H9 (cell line): ENCODE results near the gene ERFE. TPM values are rescaled to one million over a fixed set of nuclear protein-coding genes. Genes with fewer than 3 reads are reported as not detected.

Experiments
- DNase-seq: peaks from one replicate; pipeline ENCODE4 v3.0.0-alpha.2; 2017
- H2AFZ ChIP-seq: one replicate; pipeline ENCODE4 v1.6.1; 2013; ENCODE audit warnings: mild to moderate bottlenecking, low read length, control low read depth, moderate library complexity
- H2AK5ac ChIP-seq: 2 replicates; pipeline ENCODE4 v1.6.1; 2013; ENCODE audit warnings: low read length, control low read depth, mixed read lengths; ENCODE audit not compliant: insufficient read length
- H2BK120ac ChIP-seq: one replicate; pipeline ENCODE4 v1.6.1; 2013; ENCODE audit warnings: low read depth, mild to moderate bottlenecking, low read length, control low read depth, inconsistent platforms; ENCODE audit not compliant: poor library complexity, severe bottlenecking
- H2BK12ac ChIP-seq: 2 replicates; pipeline ENCODE4 v1.6.1; 2013; ENCODE audit warnings: low read length, control low read depth, mixed read lengths, low read depth; ENCODE audit not compliant: insufficient read length
- H2BK15ac ChIP-seq: 2 replicates; pipeline ENCODE4 v1.6.1; 2013; ENCODE audit warnings: low read depth, low read length, control low read depth
- H2BK20ac ChIP-seq: one replicate; pipeline ENCODE4 v1.6.1; 2013; ENCODE audit warnings: low read depth, mild to moderate bottlenecking, low read length, control low read depth, inconsistent platforms; ENCODE audit not compliant: poor library complexity, severe bottlenecking
- H2BK5ac ChIP-seq: 2 replicates; pipeline ENCODE4 v1.6.1; 2013; ENCODE audit warnings: low read length, control low read depth, mixed read lengths; ENCODE audit not compliant: insufficient read length
- H3K14ac ChIP-seq: 2 replicates; pipeline ENCODE4 v1.6.1; 2013; ENCODE audit warnings: low read length, control low read depth; ENCODE audit not compliant: insufficient read depth
- H3K18ac ChIP-seq: 2 replicates; pipeline ENCODE4 v1.6.1; 2013; ENCODE audit warnings: low read depth, mild to moderate bottlenecking, mixed read lengths, low read length, control low read depth; ENCODE audit not compliant: insufficient read length
- H3K23ac ChIP-seq: 2 replicates; pipeline ENCODE4 v1.6.1; 2013; ENCODE audit warnings: low read length, control low read depth, mixed read lengths, low read depth; ENCODE audit not compliant: insufficient read length
- H3K23me2 ChIP-seq: 2 replicates; pipeline ENCODE4 v1.6.1; 2013; ENCODE audit warnings: low read depth, mild to moderate bottlenecking, mixed read lengths, low read length, control low read depth; ENCODE audit not compliant: insufficient read length, poor library complexity, severe bottlenecking
- H3K27ac ChIP-seq: 2 replicates; pipeline ENCODE4 v1.5.1; 2013; ENCODE audit warnings: low read length, control low read depth, mixed read lengths, low read depth; ENCODE audit not compliant: insufficient read length
- H3K27me3 ChIP-seq: 2 replicates; pipeline ENCODE4 v1.6.1; 2013; ENCODE audit warnings: low read length, control low read depth, inconsistent platforms; ENCODE audit not compliant: insufficient read depth
- H3K4ac ChIP-seq: 2 replicates; pipeline ENCODE4 v1.6.1; 2013; ENCODE audit warnings: low read depth, mild to moderate bottlenecking, control low read depth, inconsistent platforms, low read length, moderate library complexity
- H3K4me1 ChIP-seq: 2 replicates; pipeline ENCODE4 v1.6.1; 2013; ENCODE audit warnings: low read length, control low read depth, inconsistent platforms; ENCODE audit not compliant: insufficient read depth
- H3K4me2 ChIP-seq: 2 replicates; pipeline ENCODE4 v1.6.1; 2013; ENCODE audit warnings: low read length, control low read depth, mixed read lengths; ENCODE audit not compliant: insufficient read length, insufficient read depth
- H3K56ac ChIP-seq: 2 replicates; pipeline ENCODE4 v1.6.1; 2013; ENCODE audit warnings: low read depth, mild to moderate bottlenecking, mixed read lengths, low read length, control low read depth; ENCODE audit not compliant: insufficient read length
- H3K79me1 ChIP-seq: 2 replicates; pipeline ENCODE4 v1.6.1; 2013; ENCODE audit warnings: low read depth, mild to moderate bottlenecking, moderate library complexity, low read length, control low read depth, inconsistent platforms; ENCODE audit not compliant: insufficient read depth, poor library complexity, severe bottlenecking
- H3K79me2 ChIP-seq: 2 replicates; pipeline ENCODE4 v1.6.1; 2013; ENCODE audit warnings: low read length, control low read depth, inconsistent platforms; ENCODE audit not compliant: insufficient read depth
- H3K9ac ChIP-seq: 2 replicates; pipeline ENCODE4 v1.6.1; 2013; ENCODE audit warnings: low read length, control low read depth, mixed read lengths; ENCODE audit not compliant: insufficient read length; ENCODE audit errors: extremely low read depth
- H3K9me3 ChIP-seq: one replicate; pipeline ENCODE4 v1.6.1; 2013; ENCODE audit warnings: low read depth, low read length, inconsistent platforms; ENCODE audit not compliant: control insufficient read depth
- H3T11ph ChIP-seq: one replicate; pipeline ENCODE4 v1.6.1; 2013; ENCODE audit warnings: mild to moderate bottlenecking, low read length, control low read depth, inconsistent platforms
- H4K20me1 ChIP-seq: one replicate; pipeline ENCODE4 v1.6.1; 2013; ENCODE audit not compliant: control insufficient read depth, insufficient read length, insufficient read depth
- H4K5ac ChIP-seq: 2 replicates; pipeline ENCODE4 v1.6.1; 2013; ENCODE audit warnings: low read depth, mild to moderate bottlenecking, mixed read lengths, low read length, control low read depth; ENCODE audit not compliant: insufficient read length
- H4K8ac ChIP-seq: replicated peaks from 2 replicates; pipeline ENCODE4 v1.6.1; 2013; ENCODE audit warnings: low read length, control low read depth, mixed read lengths, low read depth; ENCODE audit not compliant: insufficient read length
- H4K91ac ChIP-seq: 2 replicates; pipeline ENCODE4 v1.6.1; 2013; ENCODE audit warnings: low read depth, mild to moderate bottlenecking, moderate library complexity, mixed read lengths, low read length, control low read depth; ENCODE audit not compliant: insufficient read length
- H3K27ac Mint-ChIP-seq, 3 experiments: 2 replicates in 2 of 3; 3 replicates in 1 of 3; pipeline ENCODE4 v1.8.0; 2020 to 2021; ENCODE audit warnings: mixed read lengths in 3 of 3, mild to moderate bottlenecking in 1 of 3, moderate library complexity in 1 of 3
- H3K27me3 Mint-ChIP-seq: 2 replicates; pipeline ENCODE4 v1.8.0; 2021; ENCODE audit warnings: low read depth, mild to moderate bottlenecking, moderate library complexity, mixed read lengths
- H3K36me3 Mint-ChIP-seq, 3 experiments: 2 replicates in 2 of 3; 3 replicates in 1 of 3; pipeline ENCODE4 v1.8.0; 2020 to 2021; ENCODE audit warnings: low read depth in 3 of 3, mixed read lengths in 3 of 3; ENCODE audit not compliant: insufficient read depth in 1 of 3
- H3K4me1 Mint-ChIP-seq, 2 experiments: 2 replicates each; pipeline ENCODE4 v1.8.0; 2020; ENCODE audit warnings: mixed read lengths in 2 of 2
- H3K4me3 Mint-ChIP-seq, 2 experiments: 2 replicates in 1 of 2; 3 replicates in 1 of 2; pipeline ENCODE4 v1.8.0; 2020 to 2021; ENCODE audit warnings: mild to moderate bottlenecking in 2 of 2, mixed read lengths in 2 of 2, moderate library complexity in 1 of 2
- H3K9me3 Mint-ChIP-seq, 2 experiments: 2 replicates in 1 of 2; 3 replicates in 1 of 2; pipeline ENCODE4 v1.8.0; 2020; ENCODE audit warnings: mild to moderate bottlenecking in 2 of 2, mixed read lengths in 2 of 2, moderate library complexity in 1 of 2
- WGBS: extraction: QIAGEN DNeasy Blood & Tissue Kit; methylation state at CpG from one replicate; pipeline ENCODE4 v1.1.7; 2013; ENCODE audit warnings: missing lambda C conversion rate, low lambda C conversion rate, mixed read lengths; ENCODE audit not compliant: insufficient read length; ENCODE audit errors: extremely low coverage; 5-methylcytosine and 5-hydroxymethylcytosine counted together
- total RNA-seq: library from RNA; stranded (reverse); gene quantifications from 2 replicates; pipeline ENCODE4 v1.2.1, GENCODE V29; 2021
- TF ChIP-seq, protein P1 (sequence below): fragments of 200-600 bp; sonication (generic); conservative IDR thresholded peaks from 3 replicates; pipeline ENCODE4 v1.8.0; 2021; ENCODE audit warnings: antibody characterized with exemption, mild to moderate bottlenecking

The ERFE gene
- total RNA-seq, 1 experiment from 2014 or later, result 2.1 TPM

DNA sequence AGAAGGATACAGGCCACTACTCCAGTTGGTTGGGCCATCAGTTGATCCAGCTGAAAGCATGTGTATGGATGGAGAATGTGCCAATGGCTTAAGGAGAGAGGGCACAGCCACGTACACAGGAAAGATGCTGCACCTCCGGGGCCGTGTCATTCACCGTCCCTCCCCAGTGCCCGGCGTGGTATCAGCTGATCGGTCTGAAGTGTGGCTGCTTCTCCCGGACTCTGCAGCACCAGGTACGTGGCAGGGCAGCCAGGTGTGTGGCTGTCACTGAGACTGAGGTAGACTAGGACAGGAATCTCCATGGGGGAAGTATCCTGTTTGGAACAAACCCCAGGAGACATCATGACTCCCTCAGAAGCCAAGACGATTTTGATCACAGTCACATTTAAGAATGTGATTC is 4.2 kb upstream of the ERFE start:
- no peak overlapping the region for H3K27ac Mint-ChIP-seq

More for the DNA sequence above, 4.2 kb upstream of the ERFE start:
- H3K9me3 ChIP-seq, result no peaks in the 10 kb centered on the region
- Mint-ChIP-seq H3K4me3 (no peak overlapping the region), H3K27me3 (peaks cover 8% of the 10 kb centered on the region), H3K9me3 (no peaks in the 10 kb centered on the region), H3K4me1 (peaks cover 10 to 14% of the 10 kb centered on the region in 2 experiments), H3K36me3 (no peaks in the 10 kb centered on the region; a peak in 2 of 7 replicates)
- H3K56ac ChIP-seq, result no peak overlapping the region
- H3K14ac ChIP-seq, result no peak overlapping the region
- no peak overlapping the region for H3K9ac ChIP-seq
- TF ChIP-seq, protein P1, sequence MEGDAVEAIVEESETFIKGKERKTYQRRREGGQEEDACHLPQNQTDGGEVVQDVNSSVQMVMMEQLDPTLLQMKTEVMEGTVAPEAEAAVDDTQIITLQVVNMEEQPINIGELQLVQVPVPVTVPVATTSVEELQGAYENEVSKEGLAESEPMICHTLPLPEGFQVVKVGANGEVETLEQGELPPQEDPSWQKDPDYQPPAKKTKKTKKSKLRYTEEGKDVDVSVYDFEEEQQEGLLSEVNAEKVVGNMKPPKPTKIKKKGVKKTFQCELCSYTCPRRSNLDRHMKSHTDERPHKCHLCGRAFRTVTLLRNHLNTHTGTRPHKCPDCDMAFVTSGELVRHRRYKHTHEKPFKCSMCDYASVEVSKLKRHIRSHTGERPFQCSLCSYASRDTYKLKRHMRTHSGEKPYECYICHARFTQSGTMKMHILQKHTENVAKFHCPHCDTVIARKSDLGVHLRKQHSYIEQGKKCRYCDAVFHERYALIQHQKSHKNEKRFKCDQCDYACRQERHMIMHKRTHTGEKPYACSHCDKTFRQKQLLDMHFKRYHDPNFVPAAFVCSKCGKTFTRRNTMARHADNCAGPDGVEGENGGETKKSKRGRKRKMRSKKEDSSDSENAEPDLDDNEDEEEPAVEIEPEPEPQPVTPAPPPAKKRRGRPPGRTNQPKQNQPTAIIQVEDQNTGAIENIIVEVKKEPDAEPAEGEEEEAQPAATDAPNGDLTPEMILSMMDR, result no peak
- no peak overlapping the region for H2BK120ac ChIP-seq
- no peaks in the 10 kb centered on the region for H4K20me1 ChIP-seq
- H4K5ac ChIP-seq, result no peak overlapping the region
- no peak overlapping the region for H3K27ac ChIP-seq
- no peak overlapping the region for H2AFZ ChIP-seq
- no peaks in the 10 kb centered on the region for H3K79me2 ChIP-seq
- H3T11ph ChIP-seq, result no peak overlapping the region
- peaks cover 10% of the 10 kb centered on the region for H3K23me2 ChIP-seq
- no peak overlapping the region for H2BK5ac ChIP-seq
- H3K23ac ChIP-seq, result no peak overlapping the region
- H3K18ac ChIP-seq, result no peak overlapping the region
- WGBS, result no CpG with 5 or more reads among the region's 10 CpGs
- no peak overlapping the region for H3K4me2 ChIP-seq
- no peak overlapping the region for H4K8ac ChIP-seq
- H4K91ac ChIP-seq, result no peak overlapping the region
- no peaks in the 10 kb centered on the region for H3K4me1 ChIP-seq
- H2BK12ac ChIP-seq, result no peak overlapping the region
- DNase-seq, result no peak
- H3K27me3 ChIP-seq, result no peaks in the 10 kb centered on the region
- H3K4ac ChIP-seq, result no peak overlapping the region
- no peak overlapping the region for H2AK5ac ChIP-seq
- no peaks in the 10 kb centered on the region for H3K79me1 ChIP-seq
- no peak overlapping the region for H2BK15ac ChIP-seq
- H2BK20ac ChIP-seq, result no peak overlapping the region
